Heart left ventricle (tissue), 13 donors: ENCODE measurements around the gene AGO3.

Source experiments
- POLR2A ChIP-seq, 2 donors: fragments of 450-650 bp; IDR thresholded peaks; one replicate each; pipeline ENCODE4 v1.6.1; 2017; ENCODE audit warnings: antibody characterized with exemption in 2 of 2, mild to moderate bottlenecking in 2 of 2, moderate library complexity in 2 of 2
- TF ChIP-seq, protein P1 (sequence below), 12 donors: fragments of 200-600 bp; sonication (generic) in 4 of 12; IDR thresholded peaks; one replicate each; pipeline versions ENCODE4 v1.5.0 to v1.8.0; 2018 to 2022; ENCODE audit warnings: antibody characterized with exemption in 12 of 12, mild to moderate bottlenecking in 5 of 12
- donor health status: ischemic (EF 13 %, LVEDD 7.1; RV severe dilation, severe dysfunction).
- donor health status: DM: no; HTN: yes; CAD: no.
- donor health status: DM: no; HTN: no; CAD: no.
- donor health status: ischemic (EF 25% LVEDD 6.9; RV normal size, moderate dysfunction).
- donor health status: ischemic (EF 25% LVEDD 5.7; RV mildly dilated, moderate dysfunction).
- donor health status: ischemic (EF 35%, LVEDD 5.7; RV mildly dilated, moderate dysfunction).
- donor health status: nonischemic (EF 11% LVEDD 7.7; RV severe dilation, severe dysfunction).
- donor health status: DM: yes; HTN: yes; CAD: no.
- donor health status: PGD.
- donor health status: ischemic (EF 29% LVEDD 5.4; RV normal size, mild dysfunction).
- donor health status: nonischemic (EF 23%, LVEDD 6.1; RV moderate dilation, normal function).

DNA sequence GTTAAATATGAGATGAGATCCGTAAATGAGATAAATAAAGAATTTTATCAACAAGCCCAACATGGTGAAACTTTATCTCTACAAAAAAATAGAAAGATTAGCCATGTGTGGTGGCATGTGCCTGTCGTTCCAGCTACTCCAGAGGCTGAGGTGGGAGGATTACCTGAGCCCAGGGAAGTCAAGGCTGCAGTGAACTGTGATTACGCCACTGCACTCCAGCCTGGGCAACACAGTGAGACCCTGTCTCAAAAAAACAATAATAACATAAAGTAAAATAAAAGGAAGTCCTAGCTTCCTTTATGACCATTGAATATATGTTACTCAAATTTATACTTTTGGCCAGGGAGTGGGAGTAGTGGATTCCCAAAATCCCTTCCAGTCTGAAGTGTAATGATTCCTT, 104.2 kb downstream of the AGO3 start:
- TF ChIP-seq, protein P1, sequence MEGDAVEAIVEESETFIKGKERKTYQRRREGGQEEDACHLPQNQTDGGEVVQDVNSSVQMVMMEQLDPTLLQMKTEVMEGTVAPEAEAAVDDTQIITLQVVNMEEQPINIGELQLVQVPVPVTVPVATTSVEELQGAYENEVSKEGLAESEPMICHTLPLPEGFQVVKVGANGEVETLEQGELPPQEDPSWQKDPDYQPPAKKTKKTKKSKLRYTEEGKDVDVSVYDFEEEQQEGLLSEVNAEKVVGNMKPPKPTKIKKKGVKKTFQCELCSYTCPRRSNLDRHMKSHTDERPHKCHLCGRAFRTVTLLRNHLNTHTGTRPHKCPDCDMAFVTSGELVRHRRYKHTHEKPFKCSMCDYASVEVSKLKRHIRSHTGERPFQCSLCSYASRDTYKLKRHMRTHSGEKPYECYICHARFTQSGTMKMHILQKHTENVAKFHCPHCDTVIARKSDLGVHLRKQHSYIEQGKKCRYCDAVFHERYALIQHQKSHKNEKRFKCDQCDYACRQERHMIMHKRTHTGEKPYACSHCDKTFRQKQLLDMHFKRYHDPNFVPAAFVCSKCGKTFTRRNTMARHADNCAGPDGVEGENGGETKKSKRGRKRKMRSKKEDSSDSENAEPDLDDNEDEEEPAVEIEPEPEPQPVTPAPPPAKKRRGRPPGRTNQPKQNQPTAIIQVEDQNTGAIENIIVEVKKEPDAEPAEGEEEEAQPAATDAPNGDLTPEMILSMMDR (IDR thresholded peaks at IDR 0.05): no peak
- no peak for TF ChIP-seq POLR2A (IDR thresholded peaks at IDR 0.05)
